Measurements from ENCODE around the gene CUL3.

DNA sequence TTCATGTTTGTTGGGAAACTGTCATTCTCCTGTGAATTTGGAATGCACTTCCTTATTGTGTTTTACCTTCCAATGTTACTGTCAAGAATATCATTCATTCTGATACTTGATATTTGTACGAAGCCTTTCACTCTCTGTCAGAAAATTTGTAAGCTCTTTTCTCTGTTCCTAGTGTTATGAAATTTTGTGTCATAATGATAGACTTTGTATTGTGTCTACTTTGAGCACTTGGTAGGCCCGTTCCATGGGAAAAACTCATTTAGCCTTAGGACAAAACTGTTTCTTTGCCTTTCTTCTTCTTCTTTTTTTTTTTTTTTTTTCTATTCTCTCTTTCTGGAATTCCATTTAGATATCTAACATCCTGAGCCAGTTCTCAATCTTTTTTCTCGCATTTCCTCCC lies 131.3 kb downstream of the CUL3 start:
- no peak for TF ChIP-seq CEBPB (IDR thresholded peaks at IDR 0.05; ENCODE audit: low read depth)
- TF ChIP-seq EZH2phosphoT487 (IDR thresholded peaks at IDR 0.05; ENCODE audit: borderline replicate concordance): no peak
- no peak for TF ChIP-seq POLR2AphosphoS5 (IDR thresholded peaks at IDR 0.05; ENCODE audit: low read depth, low read length)
- TF ChIP-seq, protein P1, sequence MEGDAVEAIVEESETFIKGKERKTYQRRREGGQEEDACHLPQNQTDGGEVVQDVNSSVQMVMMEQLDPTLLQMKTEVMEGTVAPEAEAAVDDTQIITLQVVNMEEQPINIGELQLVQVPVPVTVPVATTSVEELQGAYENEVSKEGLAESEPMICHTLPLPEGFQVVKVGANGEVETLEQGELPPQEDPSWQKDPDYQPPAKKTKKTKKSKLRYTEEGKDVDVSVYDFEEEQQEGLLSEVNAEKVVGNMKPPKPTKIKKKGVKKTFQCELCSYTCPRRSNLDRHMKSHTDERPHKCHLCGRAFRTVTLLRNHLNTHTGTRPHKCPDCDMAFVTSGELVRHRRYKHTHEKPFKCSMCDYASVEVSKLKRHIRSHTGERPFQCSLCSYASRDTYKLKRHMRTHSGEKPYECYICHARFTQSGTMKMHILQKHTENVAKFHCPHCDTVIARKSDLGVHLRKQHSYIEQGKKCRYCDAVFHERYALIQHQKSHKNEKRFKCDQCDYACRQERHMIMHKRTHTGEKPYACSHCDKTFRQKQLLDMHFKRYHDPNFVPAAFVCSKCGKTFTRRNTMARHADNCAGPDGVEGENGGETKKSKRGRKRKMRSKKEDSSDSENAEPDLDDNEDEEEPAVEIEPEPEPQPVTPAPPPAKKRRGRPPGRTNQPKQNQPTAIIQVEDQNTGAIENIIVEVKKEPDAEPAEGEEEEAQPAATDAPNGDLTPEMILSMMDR (IDR thresholded peaks at IDR 0.05 in 2 of 3, conservative IDR thresholded peaks at IDR 0.05 in 1 of 3; ENCODE audit: borderline replicate concordance in 1 of 3, insufficient read depth in 1 of 3, low read depth in 2 of 3, low read length in 2 of 3): no peak
